Prostate gland (tissue), 2 donors: Measurements from ENCODE around the gene TTC24.

Experiments
- CTCF ChIP-seq, 4 experiments: fragments of 200-600 bp in 2 of 4; fragments of 450-650 bp in 2 of 4; sonication (generic) in 2 of 4; IDR thresholded peaks; 1 replicate in 3 of 4; 2 replicates in 1 of 4; pipeline ENCODE4 v1.5.1; 2016 to 2019; ENCODE audit warnings: antibody characterized with exemption in 4 of 4, mild to moderate bottlenecking in 2 of 4, moderate library complexity in 2 of 4
- POLR2A ChIP-seq: fragments of 450-650 bp; IDR thresholded peaks from one replicate; pipeline ENCODE4 v1.6.1; 2016; ENCODE audit warnings: antibody characterized with exemption, mild to moderate bottlenecking
- POLR2AphosphoS5 ChIP-seq: sonication (generic); formaldehyde crosslinking; IDR thresholded peaks from one replicate; pipeline ENCODE4 v1.6.1; 2017; ENCODE audit warnings: antibody characterized with exemption

GRCh38 chr1:156589546-156589945 lies 10.0 kb downstream of the TTC24 start:
- TF ChIP-seq CTCF (IDR thresholded peaks at IDR 0.05), result no peak
- no peak for TF ChIP-seq POLR2A
- no peak for TF ChIP-seq POLR2AphosphoS5
